Suprapubic skin (tissue), 4 donors: ENCODE measurements around the gene APOL3. TPM values are rescaled to one million over a fixed set of nuclear protein-coding genes. Genes with fewer than 3 reads are reported as not detected.
"Not testable (repeated sequence)": the region's sequence is repeated elsewhere in the genome, so short reads cannot be mapped to it uniquely, and the experiment has no call there.

Experiments
- DNase-seq, 2 donors: peaks; one replicate each; pipeline ENCODE4 v3.0.0-alpha.2; 2019; ENCODE audit warnings: low spot score in 2 of 2
- H3K27ac ChIP-seq: fragments of 200-600 bp; sonication (generic); one replicate; pipeline ENCODE4 v1.5.1; 2019
- H3K27me3 ChIP-seq: fragments of 200-600 bp; sonication (generic); one replicate; pipeline ENCODE4 v1.5.1; 2019
- H3K36me3 ChIP-seq: fragments of 200-600 bp; sonication (generic); one replicate; pipeline ENCODE4 v1.5.1; 2019
- H3K4me1 ChIP-seq: fragments of 200-600 bp; sonication (generic); one replicate; pipeline ENCODE4 v1.5.1; 2019
- H3K4me3 ChIP-seq: fragments of 200-600 bp; sonication (generic); one replicate; pipeline ENCODE4 v1.5.1; 2019; ENCODE audit warnings: mild to moderate bottlenecking
- H3K9me3 ChIP-seq: fragments of 200-600 bp; sonication (generic); one replicate; pipeline ENCODE4 v1.5.1; 2019
- EP300 ChIP-seq: sonication (generic); formaldehyde crosslinking; IDR thresholded peaks from one replicate; pipeline ENCODE4 v1.6.1; 2017; ENCODE audit warnings: antibody characterized with exemption
- POLR2A ChIP-seq, 2 donors: fragments of 450-650 bp; IDR thresholded peaks; one replicate each; pipeline ENCODE4 v1.6.1; 2017; ENCODE audit warnings: antibody characterized with exemption in 2 of 2, mild to moderate bottlenecking in 2 of 2, moderate library complexity in 2 of 2
- POLR2AphosphoS5 ChIP-seq, 3 donors: sonication (generic); formaldehyde crosslinking; IDR thresholded peaks; one replicate each; pipeline ENCODE4 v1.6.1; 2017; ENCODE audit warnings: antibody characterized with exemption in 3 of 3
- WGBS: methylation state at CpG from one replicate; pipeline ENCODE4 v1.1.5; 2018; 5-methylcytosine and 5-hydroxymethylcytosine counted together
- total RNA-seq, 4 donors: library from RNA; depleted of rRNA; stranded (reverse); fragments of >200 nt; gene quantifications; one replicate each; pipeline ENCODE4 v1.1.0, GENCODE V29; 2016
- TF ChIP-seq, protein P1 (sequence below), 2 donors: fragments of 200-600 bp in 1 of 2; fragments of 450-650 bp in 1 of 2; sonication (generic) in 1 of 2; IDR thresholded peaks; one replicate each; pipeline ENCODE4 v1.5.1; 2016 to 2019; ENCODE audit warnings: antibody characterized with exemption in 2 of 2, mild to moderate bottlenecking in 1 of 2, moderate library complexity in 1 of 2

The APOL3 gene
- total RNA-seq, 4 donors from 2014 or later = 29.7 to 46.7 (median 34.0) TPM

- peak in 1 of 2 donors; percentile 91 for DNase-seq
- peak overlapping the region; percentile 50 for H3K4me3 ChIP-seq
- TF ChIP-seq EP300 (no peak), POLR2AphosphoS5 (IDR thresholded peaks at IDR 0.05) (peak in 2 of 3 donors; percentile 68 to 71), POLR2A (IDR thresholded peaks at IDR 0.05) (peak in 1 of 2 donors; percentile 28)
- TF ChIP-seq, protein P1, sequence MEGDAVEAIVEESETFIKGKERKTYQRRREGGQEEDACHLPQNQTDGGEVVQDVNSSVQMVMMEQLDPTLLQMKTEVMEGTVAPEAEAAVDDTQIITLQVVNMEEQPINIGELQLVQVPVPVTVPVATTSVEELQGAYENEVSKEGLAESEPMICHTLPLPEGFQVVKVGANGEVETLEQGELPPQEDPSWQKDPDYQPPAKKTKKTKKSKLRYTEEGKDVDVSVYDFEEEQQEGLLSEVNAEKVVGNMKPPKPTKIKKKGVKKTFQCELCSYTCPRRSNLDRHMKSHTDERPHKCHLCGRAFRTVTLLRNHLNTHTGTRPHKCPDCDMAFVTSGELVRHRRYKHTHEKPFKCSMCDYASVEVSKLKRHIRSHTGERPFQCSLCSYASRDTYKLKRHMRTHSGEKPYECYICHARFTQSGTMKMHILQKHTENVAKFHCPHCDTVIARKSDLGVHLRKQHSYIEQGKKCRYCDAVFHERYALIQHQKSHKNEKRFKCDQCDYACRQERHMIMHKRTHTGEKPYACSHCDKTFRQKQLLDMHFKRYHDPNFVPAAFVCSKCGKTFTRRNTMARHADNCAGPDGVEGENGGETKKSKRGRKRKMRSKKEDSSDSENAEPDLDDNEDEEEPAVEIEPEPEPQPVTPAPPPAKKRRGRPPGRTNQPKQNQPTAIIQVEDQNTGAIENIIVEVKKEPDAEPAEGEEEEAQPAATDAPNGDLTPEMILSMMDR (IDR thresholded peaks at IDR 0.05) = no peak
- peaks cover 88% of the 10 kb centered on the region for H3K4me1 ChIP-seq
- H3K9me3 ChIP-seq = no peaks in the 10 kb centered on the region
- 49% methylated on average over 6 of the region's 7 CpGs for WGBS
- H3K36me3 ChIP-seq = no peaks in the 10 kb centered on the region
- H3K27me3 ChIP-seq = no peaks in the 10 kb centered on the region
- peak overlapping the region; percentile 92 for H3K27ac ChIP-seq
Observed at GRCh38 chr22:36155702-36156101, 4.9 kb downstream of the APOL3 start.

GRCh38 chr22:36154423-36154945 lies 6.1 kb downstream of the APOL3 start:
- TF ChIP-seq POLR2AphosphoS5 (IDR thresholded peaks at IDR 0.05) (no peak), EP300 (no peak), POLR2A (IDR thresholded peaks at IDR 0.05) (no peak)
- TF ChIP-seq, protein P1 (IDR thresholded peaks at IDR 0.05) = no peak
- DNase-seq = no peak
- Histone ChIP-seq H3K27ac (peak overlapping the region; percentile 92), H3K4me3 (no peak overlapping the region), H3K27me3 (no peaks in the 10 kb centered on the region), H3K9me3 (no peaks in the 10 kb centered on the region), H3K36me3 (no peaks in the 10 kb centered on the region), H3K4me1 (peaks cover 88% of the 10 kb centered on the region)
- WGBS = 93% methylated on average over 3 of the region's 3 CpGs

GRCh38 chr22:36153501-36154422 lies 6.8 kb downstream of the APOL3 start:
- Histone ChIP-seq H3K4me3 (no peak overlapping the region), H3K27ac (peak overlapping the region; percentile 92), H3K36me3 (peaks cover 4% of the 10 kb centered on the region), H3K9me3 (no peaks in the 10 kb centered on the region), H3K27me3 (no peaks in the 10 kb centered on the region), H3K4me1 (peaks cover 88% of the 10 kb centered on the region)
- no peak for DNase-seq
- 81% methylated on average over 12 of the region's 12 CpGs for WGBS
- no peak for TF ChIP-seq POLR2AphosphoS5 (IDR thresholded peaks at IDR 0.05)

DNA sequence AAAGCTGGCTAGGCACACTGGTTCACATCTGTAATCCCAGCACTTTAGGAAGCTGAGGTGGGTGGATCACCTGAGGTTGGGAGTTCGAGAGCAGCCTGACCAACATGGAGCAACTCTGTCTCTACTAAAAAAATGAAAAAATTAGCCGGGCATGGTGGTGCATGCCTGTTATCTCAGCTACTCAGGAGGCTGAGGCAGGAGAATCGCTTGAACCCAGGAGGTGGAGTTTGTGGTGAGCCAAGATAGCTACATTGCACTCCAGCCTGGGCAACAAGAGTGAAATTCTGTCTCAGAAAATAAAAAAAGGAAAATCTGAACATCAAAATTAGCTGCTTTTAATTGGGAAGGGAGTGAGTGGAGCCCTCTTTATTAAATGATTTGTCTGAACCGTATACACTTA lies 7.7 kb downstream of the APOL3 start:
- not testable (repeated sequence) for H3K27me3 ChIP-seq, DNase-seq, H3K9me3 ChIP-seq, H3K4me3 ChIP-seq
- Histone ChIP-seq H3K27ac (peak overlapping the region; percentile 92), H3K36me3 (peaks cover 12% of the 10 kb centered on the region), H3K4me1 (peaks cover 88% of the 10 kb centered on the region)
- 92% methylated on average over 4 of the region's 4 CpGs for WGBS

GRCh38 chr22:36152088-36152487 lies 8.5 kb downstream of the APOL3 start:
- 90% methylated on average over 3 of the region's 3 CpGs for WGBS
- Histone ChIP-seq H3K27me3 (no peaks in the 10 kb centered on the region), H3K9me3 (no peaks in the 10 kb centered on the region), H3K27ac (peak overlapping the region; percentile 92), H3K36me3 (peaks cover 15% of the 10 kb centered on the region), H3K4me3 (no peak overlapping the region), H3K4me1 (peaks cover 88% of the 10 kb centered on the region)
- TF ChIP-seq POLR2AphosphoS5 (IDR thresholded peaks at IDR 0.05) (no peak), POLR2A (IDR thresholded peaks at IDR 0.05) (no peak), EP300 (no peak)
- TF ChIP-seq, protein P1 (IDR thresholded peaks at IDR 0.05) = no peak
- no peak for DNase-seq

GRCh38 chr22:36151006-36151595 lies 9.5 kb downstream of the APOL3 start:
- no peak for DNase-seq
- TF ChIP-seq EP300 = no peak
- TF ChIP-seq POLR2A (IDR thresholded peaks at IDR 0.05) = no peak
- TF ChIP-seq, protein P1 (IDR thresholded peaks at IDR 0.05) = no peak
- TF ChIP-seq POLR2AphosphoS5 (IDR thresholded peaks at IDR 0.05) = peak in 1 of 3 donors; percentile 28
- peaks cover 83% of the 10 kb centered on the region for H3K4me1 ChIP-seq
- peaks cover 15% of the 10 kb centered on the region for H3K36me3 ChIP-seq
- no peaks in the 10 kb centered on the region for H3K27me3 ChIP-seq
- no peak overlapping the region for H3K4me3 ChIP-seq
- WGBS = 29% methylated on average over 3 of the region's 3 CpGs
- no peaks in the 10 kb centered on the region for H3K9me3 ChIP-seq
- H3K27ac ChIP-seq = peak overlapping the region; percentile 92
